H9 (cell line): ENCODE results near the gene AJAP1. TPM values are rescaled to one million over a fixed set of nuclear protein-coding genes. Genes with fewer than 3 reads are reported as not detected.

Experiments
- DNase-seq: peaks from one replicate; pipeline ENCODE4 v3.0.0-alpha.2; 2017
- H2AFZ ChIP-seq: one replicate; pipeline ENCODE4 v1.6.1; 2013; ENCODE audit warnings: mild to moderate bottlenecking, low read length, control low read depth, moderate library complexity
- H2AK5ac ChIP-seq: 2 replicates; pipeline ENCODE4 v1.6.1; 2013; ENCODE audit warnings: low read length, control low read depth, mixed read lengths; ENCODE audit not compliant: insufficient read length
- H2BK120ac ChIP-seq: one replicate; pipeline ENCODE4 v1.6.1; 2013; ENCODE audit warnings: low read depth, mild to moderate bottlenecking, low read length, control low read depth, inconsistent platforms; ENCODE audit not compliant: poor library complexity, severe bottlenecking
- H2BK12ac ChIP-seq: 2 replicates; pipeline ENCODE4 v1.6.1; 2013; ENCODE audit warnings: low read length, control low read depth, mixed read lengths, low read depth; ENCODE audit not compliant: insufficient read length
- H2BK15ac ChIP-seq: 2 replicates; pipeline ENCODE4 v1.6.1; 2013; ENCODE audit warnings: low read depth, low read length, control low read depth
- H2BK20ac ChIP-seq: one replicate; pipeline ENCODE4 v1.6.1; 2013; ENCODE audit warnings: low read depth, mild to moderate bottlenecking, low read length, control low read depth, inconsistent platforms; ENCODE audit not compliant: poor library complexity, severe bottlenecking
- H2BK5ac ChIP-seq: 2 replicates; pipeline ENCODE4 v1.6.1; 2013; ENCODE audit warnings: low read length, control low read depth, mixed read lengths; ENCODE audit not compliant: insufficient read length
- H3K14ac ChIP-seq: 2 replicates; pipeline ENCODE4 v1.6.1; 2013; ENCODE audit warnings: low read length, control low read depth; ENCODE audit not compliant: insufficient read depth
- H3K18ac ChIP-seq: 2 replicates; pipeline ENCODE4 v1.6.1; 2013; ENCODE audit warnings: low read depth, mild to moderate bottlenecking, mixed read lengths, low read length, control low read depth; ENCODE audit not compliant: insufficient read length
- H3K23ac ChIP-seq: 2 replicates; pipeline ENCODE4 v1.6.1; 2013; ENCODE audit warnings: low read length, control low read depth, mixed read lengths, low read depth; ENCODE audit not compliant: insufficient read length
- H3K23me2 ChIP-seq: 2 replicates; pipeline ENCODE4 v1.6.1; 2013; ENCODE audit warnings: low read depth, mild to moderate bottlenecking, mixed read lengths, low read length, control low read depth; ENCODE audit not compliant: insufficient read length, poor library complexity, severe bottlenecking
- H3K27ac ChIP-seq: 2 replicates; pipeline ENCODE4 v1.5.1; 2013; ENCODE audit warnings: low read length, control low read depth, mixed read lengths, low read depth; ENCODE audit not compliant: insufficient read length
- H3K27me3 ChIP-seq: 2 replicates; pipeline ENCODE4 v1.6.1; 2013; ENCODE audit warnings: low read length, control low read depth, inconsistent platforms; ENCODE audit not compliant: insufficient read depth
- H3K4ac ChIP-seq: 2 replicates; pipeline ENCODE4 v1.6.1; 2013; ENCODE audit warnings: low read depth, mild to moderate bottlenecking, control low read depth, inconsistent platforms, low read length, moderate library complexity
- H3K4me1 ChIP-seq: 2 replicates; pipeline ENCODE4 v1.6.1; 2013; ENCODE audit warnings: low read length, control low read depth, inconsistent platforms; ENCODE audit not compliant: insufficient read depth
- H3K4me2 ChIP-seq: 2 replicates; pipeline ENCODE4 v1.6.1; 2013; ENCODE audit warnings: low read length, control low read depth, mixed read lengths; ENCODE audit not compliant: insufficient read length, insufficient read depth
- H3K56ac ChIP-seq: 2 replicates; pipeline ENCODE4 v1.6.1; 2013; ENCODE audit warnings: low read depth, mild to moderate bottlenecking, mixed read lengths, low read length, control low read depth; ENCODE audit not compliant: insufficient read length
- H3K79me1 ChIP-seq: 2 replicates; pipeline ENCODE4 v1.6.1; 2013; ENCODE audit warnings: low read depth, mild to moderate bottlenecking, moderate library complexity, low read length, control low read depth, inconsistent platforms; ENCODE audit not compliant: insufficient read depth, poor library complexity, severe bottlenecking
- H3K79me2 ChIP-seq: 2 replicates; pipeline ENCODE4 v1.6.1; 2013; ENCODE audit warnings: low read length, control low read depth, inconsistent platforms; ENCODE audit not compliant: insufficient read depth
- H3K9ac ChIP-seq: 2 replicates; pipeline ENCODE4 v1.6.1; 2013; ENCODE audit warnings: low read length, control low read depth, mixed read lengths; ENCODE audit not compliant: insufficient read length; ENCODE audit errors: extremely low read depth
- H3K9me3 ChIP-seq: one replicate; pipeline ENCODE4 v1.6.1; 2013; ENCODE audit warnings: low read depth, low read length, inconsistent platforms; ENCODE audit not compliant: control insufficient read depth
- H3T11ph ChIP-seq: one replicate; pipeline ENCODE4 v1.6.1; 2013; ENCODE audit warnings: mild to moderate bottlenecking, low read length, control low read depth, inconsistent platforms
- H4K20me1 ChIP-seq: one replicate; pipeline ENCODE4 v1.6.1; 2013; ENCODE audit not compliant: control insufficient read depth, insufficient read length, insufficient read depth
- H4K5ac ChIP-seq: 2 replicates; pipeline ENCODE4 v1.6.1; 2013; ENCODE audit warnings: low read depth, mild to moderate bottlenecking, mixed read lengths, low read length, control low read depth; ENCODE audit not compliant: insufficient read length
- H4K8ac ChIP-seq: replicated peaks from 2 replicates; pipeline ENCODE4 v1.6.1; 2013; ENCODE audit warnings: low read length, control low read depth, mixed read lengths, low read depth; ENCODE audit not compliant: insufficient read length
- H4K91ac ChIP-seq: 2 replicates; pipeline ENCODE4 v1.6.1; 2013; ENCODE audit warnings: low read depth, mild to moderate bottlenecking, moderate library complexity, mixed read lengths, low read length, control low read depth; ENCODE audit not compliant: insufficient read length
- H3K27ac Mint-ChIP-seq, 3 experiments: 2 replicates in 2 of 3; 3 replicates in 1 of 3; pipeline ENCODE4 v1.8.0; 2020 to 2021; ENCODE audit warnings: mixed read lengths in 3 of 3, mild to moderate bottlenecking in 1 of 3, moderate library complexity in 1 of 3
- H3K27me3 Mint-ChIP-seq: 2 replicates; pipeline ENCODE4 v1.8.0; 2021; ENCODE audit warnings: low read depth, mild to moderate bottlenecking, moderate library complexity, mixed read lengths
- H3K36me3 Mint-ChIP-seq, 3 experiments: 2 replicates in 2 of 3; 3 replicates in 1 of 3; pipeline ENCODE4 v1.8.0; 2020 to 2021; ENCODE audit warnings: low read depth in 3 of 3, mixed read lengths in 3 of 3; ENCODE audit not compliant: insufficient read depth in 1 of 3
- H3K4me1 Mint-ChIP-seq, 2 experiments: 2 replicates each; pipeline ENCODE4 v1.8.0; 2020; ENCODE audit warnings: mixed read lengths in 2 of 2
- H3K4me3 Mint-ChIP-seq, 2 experiments: 2 replicates in 1 of 2; 3 replicates in 1 of 2; pipeline ENCODE4 v1.8.0; 2020 to 2021; ENCODE audit warnings: mild to moderate bottlenecking in 2 of 2, mixed read lengths in 2 of 2, moderate library complexity in 1 of 2
- H3K9me3 Mint-ChIP-seq, 2 experiments: 2 replicates in 1 of 2; 3 replicates in 1 of 2; pipeline ENCODE4 v1.8.0; 2020; ENCODE audit warnings: mild to moderate bottlenecking in 2 of 2, mixed read lengths in 2 of 2, moderate library complexity in 1 of 2
- CTCF ChIP-seq: fragments of 200-600 bp; sonication (generic); conservative IDR thresholded peaks from 3 replicates; pipeline ENCODE4 v1.8.0; 2021; ENCODE audit warnings: antibody characterized with exemption, mild to moderate bottlenecking
- WGBS: extraction: QIAGEN DNeasy Blood & Tissue Kit; methylation state at CpG from one replicate; pipeline ENCODE4 v1.1.7; 2013; ENCODE audit warnings: missing lambda C conversion rate, low lambda C conversion rate, mixed read lengths; ENCODE audit not compliant: insufficient read length; ENCODE audit errors: extremely low coverage; 5-methylcytosine and 5-hydroxymethylcytosine counted together
- total RNA-seq: library from RNA; stranded (reverse); gene quantifications from 2 replicates; pipeline ENCODE4 v1.2.1, GENCODE V29; 2021

The AJAP1 gene
- total RNA-seq, 1 experiment from 2014 or later: 8.6 TPM

GRCh38 chr1:4656533-4657140 lies 2.2 kb downstream of the AJAP1 start:
- no peak overlapping the region for H3K9ac ChIP-seq
- WGBS: no CpG with 5 or more reads among the region's 17 CpGs

More at GRCh38 chr1:4656533-4657140, 2.2 kb downstream of the AJAP1 start:
- DNase-seq: no peak
- Histone ChIP-seq H3K56ac (no peak overlapping the region), H3K79me2 (no peaks in the 10 kb centered on the region; the same call in 1 of the 2 replicates), H4K5ac (no peak overlapping the region), H2BK15ac (no peak overlapping the region), H2BK120ac (no peak overlapping the region), H3K27me3 (peaks cover 25% of the 10 kb centered on the region; the same call in 1 of the 2 replicates), H3K18ac (no peak overlapping the region), H2AK5ac (no peak overlapping the region), H3K4me1 (peaks cover 14% of the 10 kb centered on the region), H4K91ac (no peak overlapping the region), H2BK12ac (no peak overlapping the region), H3K4ac (no peak overlapping the region), H2BK20ac (no peak overlapping the region), H4K20me1 (no peaks in the 10 kb centered on the region), H3K23ac (no peak overlapping the region), H3K23me2 (peaks cover 13% of the 10 kb centered on the region), H4K8ac (no peak overlapping the region), H2BK5ac (no peak overlapping the region), H2AFZ (no peak overlapping the region), H3K79me1 (no peaks in the 10 kb centered on the region), H3K27ac (no peak overlapping the region), H3T11ph (no peak overlapping the region), H3K14ac (no peak overlapping the region), H3K4me2 (peak overlapping the region; percentile 5), H3K9me3 (no peaks in the 10 kb centered on the region)
- H3K9me3 Mint-ChIP-seq: no peaks in the 10 kb centered on the region
- peaks cover 42% of the 10 kb centered on the region in 2 experiments for H3K4me1 Mint-ChIP-seq
- TF ChIP-seq CTCF: peak; percentile 10; the same call in 2 of the 3 replicates
- H3K36me3 Mint-ChIP-seq: no peaks in the 10 kb centered on the region
- no peak overlapping the region; a peak in 1 of 7 replicates for H3K27ac Mint-ChIP-seq
- peak overlapping the region; percentile 62 to 81 for H3K4me3 Mint-ChIP-seq
- peaks cover 81% of the 10 kb centered on the region for H3K27me3 Mint-ChIP-seq
